ENCODE measurements around the gene DGKD. TPM values are rescaled to one million over a fixed set of nuclear protein-coding genes. Genes with fewer than 3 reads are reported as not detected.

The DGKD gene
- polyA plus RNA-seq, 1 donor: 20.7 TPM

DNA sequence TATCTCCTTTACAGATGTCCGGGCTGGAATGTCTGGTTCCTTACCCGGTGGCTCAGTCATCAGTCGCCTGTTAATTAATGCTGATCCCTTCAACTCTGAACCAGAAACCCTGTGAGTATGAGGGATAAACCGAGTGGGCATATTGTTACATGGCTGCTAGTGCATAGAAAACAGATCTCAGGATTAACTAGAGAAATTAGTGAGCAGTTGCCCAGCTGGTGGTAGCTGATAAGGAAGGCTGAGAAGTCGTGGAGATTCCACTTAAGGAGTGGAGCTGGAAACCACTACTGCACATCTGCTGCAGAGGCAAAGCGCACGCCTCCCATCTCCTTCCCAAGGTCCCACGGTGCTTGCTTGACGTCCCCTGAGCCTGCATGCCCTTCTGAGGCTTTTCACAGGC is 97.7 kb downstream of the DGKD start:
- peaks cover 91% of the 10 kb centered on the region for H3K36me3 ChIP-seq (ENCODE audit: control insufficient read depth, insufficient read depth, low read length)
- H3K4me3 ChIP-seq (ENCODE audit: low read length): no peak overlapping the region
- DNase-seq: no peak
- no peak overlapping the region for H3K27ac ChIP-seq (ENCODE audit: low read length)
- H3K9me3 ChIP-seq (ENCODE audit: control insufficient read depth, low read depth, low read length): no peaks in the 10 kb centered on the region
- no CpG with 5 or more reads among the region's 9 CpGs for WGBS (ENCODE audit: insufficient coverage, low lambda C conversion rate)
- no peaks in the 10 kb centered on the region for H3K27me3 ChIP-seq (ENCODE audit: control insufficient read depth, insufficient read depth, low read length)
- H3K4me1 ChIP-seq (ENCODE audit: control insufficient read depth, insufficient read depth, low read length): no peaks in the 10 kb centered on the region

GRCh38 chr2:233453111-233453915 is 99.0 kb downstream of the DGKD start:
- H3K27me3 ChIP-seq (ENCODE audit: control insufficient read depth, insufficient read depth, low read length): no peaks in the 10 kb centered on the region
- H3K4me3 ChIP-seq (ENCODE audit: low read length): no peak overlapping the region
- no peak overlapping the region for H3K27ac ChIP-seq (ENCODE audit: low read length)
- WGBS (ENCODE audit: insufficient coverage, low lambda C conversion rate): no CpG with 5 or more reads among the region's 10 CpGs
- DNase-seq: no peak
- H3K9me3 ChIP-seq (ENCODE audit: control insufficient read depth, low read depth, low read length): no peaks in the 10 kb centered on the region
- H3K36me3 ChIP-seq (ENCODE audit: control insufficient read depth, insufficient read depth, low read length): peaks cover 93% of the 10 kb centered on the region
- no peaks in the 10 kb centered on the region for H3K4me1 ChIP-seq (ENCODE audit: control insufficient read depth, insufficient read depth, low read length)

GRCh38 chr2:233453916-233454315 is 99.6 kb downstream of the DGKD start:
- no peak overlapping the region for H3K4me3 ChIP-seq (ENCODE audit: low read length)
- no peak overlapping the region for H3K27ac ChIP-seq (ENCODE audit: low read length)
- WGBS (ENCODE audit: insufficient coverage, low lambda C conversion rate): 100% methylated on average over 3 of the region's 8 CpGs
- no peak for DNase-seq
- H3K27me3 ChIP-seq (ENCODE audit: control insufficient read depth, insufficient read depth, low read length): no peaks in the 10 kb centered on the region
- H3K9me3 ChIP-seq (ENCODE audit: control insufficient read depth, low read depth, low read length): no peaks in the 10 kb centered on the region
- H3K36me3 ChIP-seq (ENCODE audit: control insufficient read depth, insufficient read depth, low read length): peaks cover 91% of the 10 kb centered on the region
- no peaks in the 10 kb centered on the region for H3K4me1 ChIP-seq (ENCODE audit: control insufficient read depth, insufficient read depth, low read length)

DNA sequence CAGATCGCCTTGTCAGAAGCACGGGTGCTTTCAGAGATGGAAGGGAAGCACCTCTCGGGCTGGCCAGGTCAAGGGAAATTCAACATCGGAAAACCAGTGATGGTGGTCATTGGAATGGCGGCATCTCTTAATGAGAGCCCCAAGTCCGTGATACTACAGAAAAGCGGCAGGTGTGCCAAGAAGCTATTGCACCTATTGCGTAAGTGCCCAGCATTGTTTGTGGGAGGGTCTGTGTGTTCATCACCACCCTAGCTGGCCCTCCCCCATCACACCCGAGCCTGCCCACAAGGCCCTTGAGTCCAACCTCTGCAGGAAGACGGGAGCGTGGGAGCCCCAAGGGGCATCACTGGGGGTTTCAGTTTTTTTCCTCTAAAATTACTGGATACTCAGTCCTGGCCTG is 100.7 kb downstream of the DGKD start:
- Histone ChIP-seq H3K27ac (ENCODE audit: low read length) (no peak overlapping the region), H3K9me3 (ENCODE audit: control insufficient read depth, low read depth, low read length) (no peaks in the 10 kb centered on the region), H3K4me3 (ENCODE audit: low read length) (no peak overlapping the region), H3K27me3 (ENCODE audit: control insufficient read depth, insufficient read depth, low read length) (no peaks in the 10 kb centered on the region), H3K4me1 (ENCODE audit: control insufficient read depth, insufficient read depth, low read length) (no peaks in the 10 kb centered on the region), H3K36me3 (ENCODE audit: control insufficient read depth, insufficient read depth, low read length) (peaks cover 93% of the 10 kb centered on the region)
- no peak for DNase-seq
- no CpG with 5 or more reads among the region's 11 CpGs for WGBS (ENCODE audit: insufficient coverage, low lambda C conversion rate)

GRCh38 chr2:233455491-233455890 is 101.2 kb downstream of the DGKD start:
- Histone ChIP-seq H3K4me3 (ENCODE audit: low read length) (no peak overlapping the region), H3K27me3 (ENCODE audit: control insufficient read depth, insufficient read depth, low read length) (no peaks in the 10 kb centered on the region), H3K4me1 (ENCODE audit: control insufficient read depth, insufficient read depth, low read length) (no peaks in the 10 kb centered on the region), H3K9me3 (ENCODE audit: control insufficient read depth, low read depth, low read length) (no peaks in the 10 kb centered on the region), H3K27ac (ENCODE audit: low read length) (no peak overlapping the region), H3K36me3 (ENCODE audit: control insufficient read depth, insufficient read depth, low read length) (peaks cover 92% of the 10 kb centered on the region)
- no CpG with 5 or more reads among the region's 7 CpGs for WGBS (ENCODE audit: insufficient coverage, low lambda C conversion rate)
- DNase-seq: no peak

DNA sequence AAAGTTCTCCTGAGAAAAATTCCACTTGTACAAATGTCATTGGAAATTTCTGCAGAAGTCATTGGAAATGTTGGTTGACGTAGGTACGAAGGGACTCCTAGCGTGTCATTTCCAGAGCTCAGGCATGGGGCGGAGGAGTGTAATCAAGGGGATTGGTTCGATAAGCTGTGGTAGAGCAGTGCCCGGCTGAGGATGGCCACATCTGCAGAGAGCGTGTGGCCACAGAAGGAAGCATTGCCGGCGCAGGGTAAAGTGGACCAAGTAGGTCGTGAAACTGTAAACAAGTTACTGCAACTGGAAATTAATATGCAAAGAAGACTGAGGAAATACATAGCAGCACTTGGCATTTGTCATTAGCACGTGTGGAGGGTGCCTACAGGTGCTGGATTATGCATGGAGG is 101.8 kb downstream of the DGKD start:
- H3K27ac ChIP-seq (ENCODE audit: low read length): no peak overlapping the region
- 90% methylated on average over 4 of the region's 11 CpGs for WGBS (ENCODE audit: insufficient coverage, low lambda C conversion rate)
- H3K4me1 ChIP-seq (ENCODE audit: control insufficient read depth, insufficient read depth, low read length): no peaks in the 10 kb centered on the region
- DNase-seq: no peak
- H3K27me3 ChIP-seq (ENCODE audit: control insufficient read depth, insufficient read depth, low read length): no peaks in the 10 kb centered on the region
- H3K4me3 ChIP-seq (ENCODE audit: low read length): no peak overlapping the region
- H3K9me3 ChIP-seq (ENCODE audit: control insufficient read depth, low read depth, low read length): no peaks in the 10 kb centered on the region
- peaks cover 88% of the 10 kb centered on the region for H3K36me3 ChIP-seq (ENCODE audit: control insufficient read depth, insufficient read depth, low read length)

GRCh38 chr2:233456934-233457333 is 102.6 kb downstream of the DGKD start:
- no peak overlapping the region for H3K4me3 ChIP-seq (ENCODE audit: low read length)
- peaks cover 86% of the 10 kb centered on the region for H3K36me3 ChIP-seq (ENCODE audit: control insufficient read depth, insufficient read depth, low read length)
- DNase-seq: no peak
- no CpG with 5 or more reads among the region's 5 CpGs for WGBS (ENCODE audit: insufficient coverage, low lambda C conversion rate)
- H3K9me3 ChIP-seq (ENCODE audit: control insufficient read depth, low read depth, low read length): no peaks in the 10 kb centered on the region
- H3K27ac ChIP-seq (ENCODE audit: low read length): no peak overlapping the region
- H3K27me3 ChIP-seq (ENCODE audit: control insufficient read depth, insufficient read depth, low read length): no peaks in the 10 kb centered on the region
- H3K4me1 ChIP-seq (ENCODE audit: control insufficient read depth, insufficient read depth, low read length): no peaks in the 10 kb centered on the region

DNA sequence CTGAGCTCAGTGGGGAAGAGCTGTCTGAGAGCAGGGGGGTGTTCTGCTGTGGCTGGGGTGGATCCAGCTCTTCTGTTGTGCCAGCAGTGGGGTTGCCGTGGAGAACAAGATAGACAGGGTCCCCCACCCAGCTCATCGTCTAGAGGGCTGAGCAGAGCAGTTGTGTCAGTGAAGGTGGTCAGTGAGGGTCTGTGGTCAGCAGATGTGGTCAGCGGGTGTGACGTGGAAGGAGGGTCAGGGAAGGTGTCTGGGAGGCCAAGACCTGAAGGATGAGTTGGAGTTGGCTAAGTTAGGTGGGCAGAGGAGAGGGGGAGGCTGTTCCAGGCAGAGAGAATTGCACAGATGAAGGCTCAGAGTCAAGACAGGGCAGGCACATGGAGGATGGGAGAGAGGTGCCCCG is 103.1 kb downstream of the DGKD start:
- H3K27me3 ChIP-seq (ENCODE audit: control insufficient read depth, insufficient read depth, low read length): no peaks in the 10 kb centered on the region
- H3K36me3 ChIP-seq (ENCODE audit: control insufficient read depth, insufficient read depth, low read length): peaks cover 86% of the 10 kb centered on the region
- no peaks in the 10 kb centered on the region for H3K9me3 ChIP-seq (ENCODE audit: control insufficient read depth, low read depth, low read length)
- DNase-seq: no peak
- no peaks in the 10 kb centered on the region for H3K4me1 ChIP-seq (ENCODE audit: control insufficient read depth, insufficient read depth, low read length)
- no peak overlapping the region for H3K27ac ChIP-seq (ENCODE audit: low read length)
- no peak overlapping the region for H3K4me3 ChIP-seq (ENCODE audit: low read length)
- WGBS (ENCODE audit: insufficient coverage, low lambda C conversion rate): no CpG with 5 or more reads among the region's 5 CpGs

GRCh38 chr2:233458031-233458610 is 103.8 kb downstream of the DGKD start:
- no peak overlapping the region for H3K27ac ChIP-seq (ENCODE audit: low read length)

DNA sequence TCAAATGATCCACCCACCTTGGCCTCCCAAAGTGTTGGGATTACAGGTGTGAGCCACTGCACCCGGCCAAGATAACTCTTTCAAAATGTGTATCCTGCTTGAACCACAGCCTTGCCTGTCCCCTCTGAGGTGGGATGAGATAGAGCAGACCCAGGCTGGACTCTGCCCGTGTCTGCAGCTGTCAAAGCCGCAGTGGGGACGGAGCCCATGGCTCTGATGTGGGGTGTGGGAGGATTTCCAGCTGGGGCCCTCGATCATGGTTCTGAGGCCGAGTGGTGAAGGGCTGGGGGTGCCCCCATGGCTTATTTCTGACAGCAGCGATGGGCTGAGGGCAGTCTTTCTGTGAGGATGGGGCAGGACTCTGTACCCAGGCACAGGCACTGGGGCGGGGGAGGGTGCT is 104.5 kb downstream of the DGKD start:
- H3K4me3 ChIP-seq (ENCODE audit: low read length): no peak overlapping the region

More at GRCh38 chr2:233458031-233458610, 103.8 kb downstream of the DGKD start:
- Histone ChIP-seq H3K27me3 (ENCODE audit: control insufficient read depth, insufficient read depth, low read length) (no peaks in the 10 kb centered on the region), H3K4me3 (ENCODE audit: low read length) (no peak overlapping the region), H3K9me3 (ENCODE audit: control insufficient read depth, low read depth, low read length) (no peaks in the 10 kb centered on the region), H3K36me3 (ENCODE audit: control insufficient read depth, insufficient read depth, low read length) (peaks cover 86% of the 10 kb centered on the region), H3K4me1 (ENCODE audit: control insufficient read depth, insufficient read depth, low read length) (no peaks in the 10 kb centered on the region)
- WGBS (ENCODE audit: insufficient coverage, low lambda C conversion rate): no CpG with 5 or more reads among the region's 20 CpGs
- no peak for DNase-seq

DNA sequence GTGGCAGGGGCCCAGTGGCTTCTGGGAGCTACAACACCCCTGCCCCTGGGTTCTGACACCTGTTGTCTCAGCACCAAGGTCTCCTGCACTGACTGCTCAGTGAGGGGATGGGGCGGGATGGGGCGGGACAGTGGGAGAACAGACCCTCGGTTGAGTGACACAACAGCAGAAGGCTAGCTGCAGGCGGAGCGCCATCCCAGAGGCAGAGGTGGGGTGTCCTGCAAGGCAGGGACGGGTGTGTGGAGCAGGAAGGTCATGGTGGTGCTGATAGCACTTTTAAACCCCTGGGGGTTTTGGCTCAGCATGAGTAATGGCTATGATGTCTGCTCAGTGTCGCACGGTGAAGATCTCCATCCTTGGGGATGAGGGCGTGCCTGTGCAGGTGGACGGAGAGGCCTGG is 105.1 kb downstream of the DGKD start:
- Histone ChIP-seq H3K36me3 (ENCODE audit: control insufficient read depth, insufficient read depth, low read length) (peaks cover 85% of the 10 kb centered on the region), H3K27ac (ENCODE audit: low read length) (no peak overlapping the region), H3K27me3 (ENCODE audit: control insufficient read depth, insufficient read depth, low read length) (no peaks in the 10 kb centered on the region), H3K4me1 (ENCODE audit: control insufficient read depth, insufficient read depth, low read length) (no peaks in the 10 kb centered on the region), H3K9me3 (ENCODE audit: control insufficient read depth, low read depth, low read length) (no peaks in the 10 kb centered on the region), H3K4me3 (ENCODE audit: low read length) (no peak overlapping the region)
- WGBS (ENCODE audit: insufficient coverage, low lambda C conversion rate): no CpG with 5 or more reads among the region's 10 CpGs
- DNase-seq: no peak

More for the DNA sequence above, 104.5 kb downstream of the DGKD start:
- H3K9me3 ChIP-seq (ENCODE audit: control insufficient read depth, low read depth, low read length): no peaks in the 10 kb centered on the region
- no peak overlapping the region for H3K27ac ChIP-seq (ENCODE audit: low read length)
- no peaks in the 10 kb centered on the region for H3K4me1 ChIP-seq (ENCODE audit: control insufficient read depth, insufficient read depth, low read length)
- H3K36me3 ChIP-seq (ENCODE audit: control insufficient read depth, insufficient read depth, low read length): peaks cover 84% of the 10 kb centered on the region
- DNase-seq: no peak
- H3K27me3 ChIP-seq (ENCODE audit: control insufficient read depth, insufficient read depth, low read length): no peaks in the 10 kb centered on the region
- WGBS (ENCODE audit: insufficient coverage, low lambda C conversion rate): no CpG with 5 or more reads among the region's 8 CpGs

Measured in large intestine (tissue), 3 donors.